ENCODE results near the gene DYNLL2. TPM values are rescaled to one million over a fixed set of nuclear protein-coding genes. Genes with fewer than 3 reads are reported as not detected.
A peak's percentile ranks its signal among the peaks of the same experiment; 100 is the strongest.
"Not testable (repeated sequence)": the region's sequence is repeated elsewhere in the genome, so short reads cannot be mapped to it uniquely, and the experiment has no call there.

The DYNLL2 gene
- total RNA-seq, 5 donors from 2014 or later (not counting 1 experiment from before 2014, with no cell fraction given): 30.4 to 42.1 (median 34.9) TPM

DNA sequence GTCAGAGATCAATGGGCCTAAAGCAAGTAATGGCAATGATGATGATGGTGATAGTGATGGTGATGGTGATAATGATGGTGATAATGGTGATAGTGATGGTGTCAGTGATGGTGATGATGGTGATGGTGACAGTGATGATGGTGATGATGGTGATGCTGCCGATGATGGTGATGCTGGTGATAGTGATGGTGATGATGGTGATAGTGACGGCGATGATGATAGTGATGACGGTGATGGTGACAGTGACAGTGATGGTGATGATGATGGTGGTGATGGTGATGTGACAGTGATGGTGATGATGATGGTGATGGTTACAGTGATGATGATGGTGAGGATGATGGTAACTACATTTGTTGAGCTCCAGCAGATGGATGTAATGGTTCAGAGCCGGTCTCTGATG is 34.2 kb downstream of the DYNLL2 start:
- peaks cover 0 to 19% of the 10 kb centered on the region in 2 experiments for H3K27me3 ChIP-seq (replicated peaks in 1 of 2; ENCODE audit: control insufficient read depth in 2 of 2, extremely low read depth in 1 of 2, insufficient read depth in 2 of 2, low read length in 1 of 2)
- H3K27ac ChIP-seq (ENCODE audit: low read length): no peak overlapping the region
- no peaks in the 10 kb centered on the region for H3K9me3 ChIP-seq
- POLR2A ChIA-PET: no interaction called here
- CTCF ChIA-PET: no interaction called here
- Mint-ChIP-seq H3K27ac (no peak overlapping the region), H3K27me3 (peaks cover 5 to 14% of the 10 kb centered on the region in 2 donors), H3K4me3 (no peak overlapping the region), H3K36me3 (peaks cover 3% of the 10 kb centered on the region), H3K4me1 (peaks cover 5 to 13% (median 6%) of the 10 kb centered on the region in 3 donors), H3K9me3 (no peaks in the 10 kb centered on the region)
- H3K4me1 ChIP-seq (ENCODE audit: control insufficient read depth in 1 of 2, extremely low read depth in 1 of 2, insufficient read depth in 2 of 2, low read length in 2 of 2): no peaks in the 10 kb centered on the region
- no peak for ATAC-seq (replicated peaks in 1 of 4)
- no peak for DNase-seq
- no peak overlapping the region for H3K4me3 ChIP-seq (ENCODE audit: control insufficient read depth in 1 of 2, extremely low read depth in 1 of 2, low read length in 1 of 2)
- no peaks in the 10 kb centered on the region for H3K36me3 ChIP-seq (ENCODE audit: control insufficient read depth in 2 of 2, extremely low read depth in 1 of 2, insufficient read depth in 1 of 2, low read length in 1 of 2)
- 88% methylated on average over 4 of the region's 5 CpGs for WGBS (ENCODE audit: insufficient coverage)

DNA sequence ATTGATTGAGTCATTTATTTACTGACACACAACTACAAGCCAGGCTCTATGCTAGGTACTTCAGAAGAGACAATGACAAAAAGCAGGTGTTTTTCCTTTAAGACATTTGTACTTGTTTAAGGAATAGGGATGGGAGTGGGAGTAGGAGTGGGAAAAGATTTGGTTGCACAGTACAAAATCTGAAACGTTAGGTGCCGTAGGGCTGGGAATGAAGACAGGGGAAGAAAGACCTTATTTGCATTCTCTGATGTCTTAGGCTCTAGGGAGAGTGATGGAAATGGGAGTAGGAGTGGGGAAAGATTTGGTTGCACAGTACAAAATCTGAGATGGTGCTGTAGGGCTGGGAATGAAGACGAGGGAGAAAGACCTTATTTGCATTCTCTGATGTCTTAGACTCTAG is 36.3 kb downstream of the DYNLL2 start:
- peaks cover 0 to 12% of the 10 kb centered on the region in 2 experiments for H3K27me3 ChIP-seq (replicated peaks in 1 of 2; ENCODE audit: control insufficient read depth in 2 of 2, extremely low read depth in 1 of 2, insufficient read depth in 2 of 2, low read length in 1 of 2)
- H3K4me3 ChIP-seq (ENCODE audit: control insufficient read depth in 1 of 2, extremely low read depth in 1 of 2, low read length in 1 of 2): no peak overlapping the region
- CTCF ChIA-PET: interaction anchor here in 1 of 2 donors (1.0 to 4.6 kb wide), 2 partner anchors 34 to 52 kb away, joined by 3 to 38 read pairs; no protein-coding TSS in a partner anchor
- no peak overlapping the region for H3K27ac Mint-ChIP-seq
- peaks cover 5 to 14% of the 10 kb centered on the region in 2 donors for H3K27me3 Mint-ChIP-seq
- POLR2A ChIA-PET: no interaction called here
- no peaks in the 10 kb centered on the region for H3K9me3 ChIP-seq
- no peaks in the 10 kb centered on the region for H3K9me3 Mint-ChIP-seq
- H3K4me1 Mint-ChIP-seq: peaks cover 9 to 23% (median 11%) of the 10 kb centered on the region in 3 donors
- no peak overlapping the region for H3K4me3 Mint-ChIP-seq
- no peaks in the 10 kb centered on the region for H3K36me3 ChIP-seq (ENCODE audit: control insufficient read depth in 2 of 2, extremely low read depth in 1 of 2, insufficient read depth in 1 of 2, low read length in 1 of 2)
- no peak for DNase-seq
- peaks cover 3% of the 10 kb centered on the region for H3K36me3 Mint-ChIP-seq
- 68% methylated on average over 3 of the region's 3 CpGs for WGBS (ENCODE audit: insufficient coverage)
- H3K4me1 ChIP-seq (ENCODE audit: control insufficient read depth in 1 of 2, extremely low read depth in 1 of 2, insufficient read depth in 2 of 2, low read length in 2 of 2): no peaks in the 10 kb centered on the region
- H3K27ac ChIP-seq (ENCODE audit: low read length): no peak overlapping the region
- ATAC-seq (replicated peaks in 1 of 4): no peak

DNA sequence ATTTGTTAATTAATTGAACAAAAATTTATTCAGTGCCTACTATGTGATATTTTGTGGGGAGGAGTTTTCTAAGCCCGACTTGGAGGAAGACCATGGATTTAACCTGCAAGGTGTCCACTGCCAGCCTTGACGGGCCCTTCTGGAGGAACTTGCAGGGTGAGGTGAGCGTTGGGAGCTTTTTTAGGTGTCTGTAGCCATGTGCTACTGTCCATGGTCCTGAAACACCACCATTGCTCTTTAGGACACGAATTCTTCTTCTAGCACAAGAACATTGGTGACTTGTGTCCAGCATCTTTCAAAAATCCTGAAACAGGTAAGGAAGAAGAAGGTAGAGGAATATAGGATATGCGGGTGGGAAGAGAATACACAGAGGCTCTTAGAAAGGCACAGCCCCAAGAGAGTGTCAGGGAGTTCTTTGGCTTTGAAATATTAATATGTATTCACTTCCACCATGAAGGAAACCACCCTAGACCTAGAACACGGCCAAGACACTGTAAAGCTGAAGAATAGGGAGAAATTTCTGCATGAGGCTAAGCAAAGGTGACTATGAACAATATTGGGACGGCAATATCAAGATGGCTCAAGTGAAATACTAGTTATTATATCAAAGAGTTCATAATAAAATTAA is 37.1 kb downstream of the DYNLL2 start:
- H3K4me3 ChIP-seq (ENCODE audit: control insufficient read depth in 1 of 2, extremely low read depth in 1 of 2, low read length in 1 of 2): no peak overlapping the region
- WGBS (ENCODE audit: insufficient coverage): no CpG with 5 or more reads among the region's 7 CpGs
- Mint-ChIP-seq H3K4me3 (no peak overlapping the region), H3K36me3 (peaks cover 3% of the 10 kb centered on the region), H3K4me1 (peaks cover 9 to 23% (median 11%) of the 10 kb centered on the region in 3 donors), H3K27ac (no peak overlapping the region), H3K27me3 (peaks cover 5 to 14% of the 10 kb centered on the region in 2 donors), H3K9me3 (no peaks in the 10 kb centered on the region)
- no peaks in the 10 kb centered on the region for H3K36me3 ChIP-seq (ENCODE audit: control insufficient read depth in 2 of 2, extremely low read depth in 1 of 2, insufficient read depth in 1 of 2, low read length in 1 of 2)
- ChIA-PET CTCF (interaction anchor here in 1 of 2 donors (0.5 to 4.6 kb wide), 3 partner anchors 33 to 141 kb away, joined by 3 to 38 read pairs (median 3); no protein-coding TSS in a partner anchor), POLR2A (no interaction called here)
- peak in 29 of 35 experiments; percentile 6 to 83 (median 35) for DNase-seq
- no peaks in the 10 kb centered on the region for H3K9me3 ChIP-seq
- peak in 1 of 4 experiments; percentile 50 for ATAC-seq (replicated peaks in 1 of 4)
- no peaks in the 10 kb centered on the region for H3K4me1 ChIP-seq (ENCODE audit: control insufficient read depth in 1 of 2, extremely low read depth in 1 of 2, insufficient read depth in 2 of 2, low read length in 2 of 2)
- H3K27ac ChIP-seq (ENCODE audit: low read length): no peak overlapping the region
- H3K27me3 ChIP-seq (replicated peaks in 1 of 2; ENCODE audit: control insufficient read depth in 2 of 2, extremely low read depth in 1 of 2, insufficient read depth in 2 of 2, low read length in 1 of 2): peaks cover 0 to 8% of the 10 kb centered on the region in 2 experiments

DNA sequence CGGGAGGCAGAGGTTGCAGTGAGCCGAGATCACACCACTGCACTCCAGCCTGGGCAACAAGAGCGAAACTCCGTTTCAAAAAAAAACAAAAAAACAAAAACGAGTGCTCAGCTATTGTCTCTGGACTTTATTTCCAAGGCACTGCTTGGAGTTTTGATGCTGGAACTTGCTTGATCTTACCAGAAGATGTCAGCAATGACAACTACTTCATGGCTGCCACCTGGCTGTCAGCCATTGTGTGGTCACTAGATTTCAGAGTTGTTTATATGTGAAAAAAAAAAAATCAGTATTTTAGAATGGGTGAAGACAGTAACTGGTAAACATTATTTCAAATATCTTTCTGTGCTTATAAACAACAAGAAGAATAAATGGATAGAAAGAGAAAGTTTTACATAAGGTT is 38.7 kb downstream of the DYNLL2 start:
- no peak overlapping the region for H3K27ac ChIP-seq (ENCODE audit: low read length)
- Mint-ChIP-seq H3K9me3 (no peaks in the 10 kb centered on the region), H3K4me1 (peaks cover 9 to 23% (median 11%) of the 10 kb centered on the region in 3 donors), H3K36me3 (peaks cover 3% of the 10 kb centered on the region), H3K27me3 (peaks cover 5 to 13% of the 10 kb centered on the region in 2 donors), H3K4me3 (no peak overlapping the region), H3K27ac (no peak overlapping the region)
- ATAC-seq (replicated peaks in 1 of 4): peak in 3 of 4 experiments; percentile 69 to 90 (median 81)
- H3K9me3 ChIP-seq: no peaks in the 10 kb centered on the region
- CTCF ChIA-PET: interaction anchor here (0.6 to 4.6 kb wide), 12 partner anchors 32 to 1195 kb away, joined by 3 to 38 read pairs (median 3); partner anchors contain the start of gene MKS1 (in 1 of the 2)
- H3K4me3 ChIP-seq (ENCODE audit: control insufficient read depth in 1 of 2, extremely low read depth in 1 of 2, low read length in 1 of 2): no peak overlapping the region
- 51% methylated on average over 3 of the region's 5 CpGs for WGBS (ENCODE audit: insufficient coverage)
- no peaks in the 10 kb centered on the region for H3K27me3 ChIP-seq (replicated peaks in 1 of 2; ENCODE audit: control insufficient read depth in 2 of 2, extremely low read depth in 1 of 2, insufficient read depth in 2 of 2, low read length in 1 of 2)
- H3K36me3 ChIP-seq (ENCODE audit: control insufficient read depth in 2 of 2, extremely low read depth in 1 of 2, insufficient read depth in 1 of 2, low read length in 1 of 2): no peaks in the 10 kb centered on the region
- POLR2A ChIA-PET: no interaction called here
- no peaks in the 10 kb centered on the region for H3K4me1 ChIP-seq (ENCODE audit: control insufficient read depth in 1 of 2, extremely low read depth in 1 of 2, insufficient read depth in 2 of 2, low read length in 2 of 2)
- peak in 32 of 35 experiments; percentile 9 to 78 (median 34) for DNase-seq

DNA sequence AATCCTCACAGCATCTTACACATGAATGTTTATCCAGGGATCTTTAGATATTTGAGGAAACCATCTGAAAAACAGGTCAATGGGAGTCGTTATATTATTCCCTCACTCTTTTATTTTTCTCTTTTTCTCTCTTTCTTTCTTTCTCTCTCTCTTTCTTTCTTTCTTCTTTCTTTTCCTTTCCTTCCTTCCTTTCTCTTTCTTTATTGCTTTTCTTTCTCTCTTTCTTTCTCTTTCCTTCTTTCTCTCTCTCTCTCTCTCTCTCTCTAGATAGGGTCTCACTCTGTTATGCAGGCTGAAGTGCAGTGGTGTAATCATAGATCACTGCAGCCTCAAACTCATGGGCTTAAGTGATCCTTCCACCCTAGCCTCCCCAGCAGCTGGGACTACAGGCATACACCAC is 44.6 kb downstream of the DYNLL2 start:
- Mint-ChIP-seq H3K36me3 (no peaks in the 10 kb centered on the region), H3K27me3 (no peaks in the 10 kb centered on the region), H3K27ac (no peak overlapping the region), H3K4me1 (peaks cover 3 to 6% (median 3%) of the 10 kb centered on the region in 3 donors), H3K4me3 (no peak overlapping the region), H3K9me3 (no peaks in the 10 kb centered on the region)
- POLR2A ChIA-PET: no interaction called here
- H3K36me3 ChIP-seq (ENCODE audit: control insufficient read depth in 2 of 2, extremely low read depth in 1 of 2, insufficient read depth in 1 of 2, low read length in 1 of 2): no peaks in the 10 kb centered on the region
- peaks cover 3% of the 10 kb centered on the region in 2 experiments for H3K27me3 ChIP-seq (replicated peaks in 1 of 2; ENCODE audit: control insufficient read depth in 2 of 2, extremely low read depth in 1 of 2, insufficient read depth in 2 of 2, low read length in 1 of 2)
- ATAC-seq (replicated peaks in 1 of 4) (no peak), DNase-seq (no peak)
- H3K27ac ChIP-seq (ENCODE audit: low read length): no peak overlapping the region
- CTCF ChIA-PET: interaction anchor here in 1 of 2 donors (0.8 kb wide), 1 partner anchor 45 kb away, joined by 3 read pairs; no protein-coding TSS in a partner anchor
- H3K4me3 ChIP-seq (ENCODE audit: control insufficient read depth in 1 of 2, extremely low read depth in 1 of 2, low read length in 1 of 2): no peak overlapping the region
- H3K4me1 ChIP-seq (ENCODE audit: control insufficient read depth in 1 of 2, extremely low read depth in 1 of 2, insufficient read depth in 2 of 2, low read length in 2 of 2): no peaks in the 10 kb centered on the region
- WGBS (ENCODE audit: insufficient coverage): no CpG with 5 or more reads among the region's 1 CpG
- no peaks in the 10 kb centered on the region for H3K9me3 ChIP-seq

DNA sequence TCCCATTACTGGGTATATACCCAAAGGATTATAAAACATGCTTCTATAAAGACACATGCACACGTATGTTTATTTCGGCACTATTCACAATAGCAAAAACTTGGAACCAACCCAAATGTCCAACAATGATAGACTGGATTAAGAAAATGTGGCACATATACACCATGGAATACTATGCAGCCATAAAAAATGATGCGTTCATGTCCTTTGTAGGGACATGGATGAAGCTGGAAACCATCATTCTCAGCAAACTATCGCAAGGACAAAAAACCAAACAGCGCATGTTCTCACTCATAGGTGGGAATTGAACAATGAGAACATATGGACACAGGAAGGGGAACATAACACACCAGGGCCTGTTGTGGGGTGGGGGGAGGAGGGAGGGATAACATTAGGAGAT is 49.5 kb downstream of the DYNLL2 start:
- CTCF ChIA-PET; H3K4me1 ChIP-seq (ENCODE audit: control insufficient read depth in 1 of 2, extremely low read depth in 1 of 2, insufficient read depth in 2 of 2, low read length in 2 of 2); H3K36me3 ChIP-seq (ENCODE audit: control insufficient read depth in 2 of 2, extremely low read depth in 1 of 2, insufficient read depth in 1 of 2, low read length in 1 of 2); H3K27me3 ChIP-seq (replicated peaks in 1 of 2; ENCODE audit: control insufficient read depth in 2 of 2, extremely low read depth in 1 of 2, insufficient read depth in 2 of 2, low read length in 1 of 2); H3K4me3 Mint-ChIP-seq; H3K4me3 ChIP-seq (ENCODE audit: control insufficient read depth in 1 of 2, extremely low read depth in 1 of 2, low read length in 1 of 2); H3K27me3 Mint-ChIP-seq; POLR2A ChIA-PET; ATAC-seq (replicated peaks in 1 of 4); DNase-seq; H3K27ac ChIP-seq (ENCODE audit: low read length); H3K9me3 ChIP-seq; H3K36me3 Mint-ChIP-seq; H3K27ac Mint-ChIP-seq: not testable (repeated sequence)
- Mint-ChIP-seq H3K9me3 (peaks cover 0 to 15% (median 5%) of the 10 kb centered on the region in 3 donors), H3K4me1 (peaks cover 0 to 10% (median 1%) of the 10 kb centered on the region in 3 donors)
- no CpG with 5 or more reads among the region's 5 CpGs for WGBS (ENCODE audit: insufficient coverage)

Measured in T-cell (primary cell).